WERI-Rb-1 (cell line): ENCODE results near the gene CNOT1.
A peak's percentile ranks its signal among the peaks of the same experiment; 100 is the strongest.
"Not testable (repeated sequence)": the region's sequence is repeated elsewhere in the genome, so short reads cannot be mapped to it uniquely, and the experiment has no call there.

Source experiments
- DNase-seq: peaks from one replicate; pipeline ENCODE4 v3.0.0-alpha.2; 2020
- H3K27ac ChIP-seq: fragments of 250-450 bp; sonication (Bioruptor Pico); 2 replicates; pipeline ENCODE4 v1.5.1; 2020; ENCODE audit warnings: mild to moderate bottlenecking, moderate library complexity
- H3K27me3 ChIP-seq: fragments of 250-450 bp; sonication (Bioruptor Pico); 2 replicates; pipeline ENCODE4 v1.5.1; 2021; ENCODE audit warnings: mild to moderate bottlenecking, low read depth, moderate library complexity; ENCODE audit not compliant: insufficient read depth, severe bottlenecking
- H3K36me3 ChIP-seq: fragments of 250-450 bp; sonication (Bioruptor Pico); 2 replicates; pipeline ENCODE4 v1.5.1; 2020; ENCODE audit warnings: mild to moderate bottlenecking, moderate library complexity
- H3K4me3 ChIP-seq: 2 replicates; pipeline ENCODE4 v1.5.1; 2011; ENCODE audit warnings: low read depth, mild to moderate bottlenecking, control low read depth, low read length
- H3K9me3 ChIP-seq: fragments of 250-450 bp; sonication (Bioruptor Pico); 2 replicates; pipeline ENCODE4 v1.5.1; 2021; ENCODE audit warnings: mild to moderate bottlenecking, moderate library complexity; ENCODE audit not compliant: severe bottlenecking
- TF ChIP-seq, protein P1 (sequence below): IDR thresholded peaks from 2 replicates; pipeline ENCODE4 v1.5.1; 2011; ENCODE audit warnings: low read depth, mild to moderate bottlenecking, control low read depth, inconsistent platforms, low read length

The CNOT1 gene

GRCh38 chr16:58624209-58624608, 5.4 kb downstream of the CNOT1 start:
- no peak for DNase-seq
- no peaks in the 10 kb centered on the region for H3K27me3 ChIP-seq
- no peak overlapping the region for H3K4me3 ChIP-seq
- no peaks in the 10 kb centered on the region for H3K9me3 ChIP-seq
- TF ChIP-seq, protein P1, sequence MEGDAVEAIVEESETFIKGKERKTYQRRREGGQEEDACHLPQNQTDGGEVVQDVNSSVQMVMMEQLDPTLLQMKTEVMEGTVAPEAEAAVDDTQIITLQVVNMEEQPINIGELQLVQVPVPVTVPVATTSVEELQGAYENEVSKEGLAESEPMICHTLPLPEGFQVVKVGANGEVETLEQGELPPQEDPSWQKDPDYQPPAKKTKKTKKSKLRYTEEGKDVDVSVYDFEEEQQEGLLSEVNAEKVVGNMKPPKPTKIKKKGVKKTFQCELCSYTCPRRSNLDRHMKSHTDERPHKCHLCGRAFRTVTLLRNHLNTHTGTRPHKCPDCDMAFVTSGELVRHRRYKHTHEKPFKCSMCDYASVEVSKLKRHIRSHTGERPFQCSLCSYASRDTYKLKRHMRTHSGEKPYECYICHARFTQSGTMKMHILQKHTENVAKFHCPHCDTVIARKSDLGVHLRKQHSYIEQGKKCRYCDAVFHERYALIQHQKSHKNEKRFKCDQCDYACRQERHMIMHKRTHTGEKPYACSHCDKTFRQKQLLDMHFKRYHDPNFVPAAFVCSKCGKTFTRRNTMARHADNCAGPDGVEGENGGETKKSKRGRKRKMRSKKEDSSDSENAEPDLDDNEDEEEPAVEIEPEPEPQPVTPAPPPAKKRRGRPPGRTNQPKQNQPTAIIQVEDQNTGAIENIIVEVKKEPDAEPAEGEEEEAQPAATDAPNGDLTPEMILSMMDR, result no peak
- H3K36me3 ChIP-seq, result peaks cover 68% of the 10 kb centered on the region
- no peak overlapping the region for H3K27ac ChIP-seq

DNA sequence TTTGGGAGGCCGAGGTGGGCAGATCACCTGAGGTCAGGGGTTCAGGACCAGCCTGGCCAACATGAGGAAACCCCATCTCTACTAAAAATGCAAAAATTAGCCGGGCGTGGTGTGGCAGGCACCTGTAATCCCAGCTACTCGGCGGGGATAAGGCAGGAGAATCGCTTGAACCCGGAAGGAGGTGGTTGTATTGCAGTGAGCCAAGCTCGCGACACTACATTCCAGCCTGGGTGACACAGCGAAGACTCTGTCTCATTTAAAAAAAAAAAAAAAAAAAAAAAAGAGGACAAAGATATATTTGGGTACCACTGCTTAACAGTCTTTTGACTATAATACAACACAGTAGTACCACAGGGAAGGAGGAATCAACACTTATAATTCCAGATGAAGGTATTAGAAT, 9.2 kb downstream of the CNOT1 start:
- TF ChIP-seq, protein P1, result no peak
- no peaks in the 10 kb centered on the region for H3K9me3 ChIP-seq
- H3K36me3 ChIP-seq, result peaks cover 81% of the 10 kb centered on the region
- no peak for DNase-seq
- no peaks in the 10 kb centered on the region for H3K27me3 ChIP-seq
- H3K27ac ChIP-seq, result no peak overlapping the region
- H3K4me3 ChIP-seq, result no peak overlapping the region

DNA sequence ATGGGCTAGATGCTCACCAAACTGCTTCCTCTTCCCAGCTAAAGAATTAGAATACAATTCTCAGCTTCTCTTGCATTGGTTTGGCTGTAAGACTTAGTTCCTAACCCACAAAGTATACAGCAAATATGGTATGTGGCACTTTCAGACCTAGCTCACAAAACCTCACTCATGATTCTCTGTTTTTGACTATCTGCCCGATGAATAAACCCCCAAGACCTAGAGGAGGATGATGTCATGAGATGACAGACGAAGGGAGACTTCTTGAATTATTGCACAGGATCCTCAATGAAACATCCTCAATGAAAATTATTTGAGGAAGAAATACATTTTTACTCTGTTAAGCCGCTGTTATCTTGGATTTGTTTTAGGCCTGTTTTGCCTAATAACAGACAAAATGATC, 14.3 kb downstream of the CNOT1 start:
- Histone ChIP-seq H3K27me3 (no peaks in the 10 kb centered on the region), H3K27ac (no peak overlapping the region), H3K36me3 (peaks cover 58% of the 10 kb centered on the region), H3K4me3 (no peak overlapping the region), H3K9me3 (no peaks in the 10 kb centered on the region)
- TF ChIP-seq, protein P1, result no peak
- no peak for DNase-seq

GRCh38 chr16:58614860-58615259, 14.8 kb downstream of the CNOT1 start:
- no peaks in the 10 kb centered on the region for H3K27me3 ChIP-seq
- H3K4me3 ChIP-seq, result no peak overlapping the region
- DNase-seq, result no peak
- H3K9me3 ChIP-seq, result no peaks in the 10 kb centered on the region
- peaks cover 58% of the 10 kb centered on the region for H3K36me3 ChIP-seq
- TF ChIP-seq, protein P1, result no peak
- no peak overlapping the region for H3K27ac ChIP-seq

GRCh38 chr16:58614212-58614611, 15.4 kb downstream of the CNOT1 start:
- no peak overlapping the region for H3K27ac ChIP-seq
- H3K9me3 ChIP-seq, result no peaks in the 10 kb centered on the region
- DNase-seq, result no peak
- no peaks in the 10 kb centered on the region for H3K27me3 ChIP-seq
- peaks cover 53% of the 10 kb centered on the region for H3K36me3 ChIP-seq
- H3K4me3 ChIP-seq, result no peak overlapping the region
- TF ChIP-seq, protein P1, result no peak

DNA sequence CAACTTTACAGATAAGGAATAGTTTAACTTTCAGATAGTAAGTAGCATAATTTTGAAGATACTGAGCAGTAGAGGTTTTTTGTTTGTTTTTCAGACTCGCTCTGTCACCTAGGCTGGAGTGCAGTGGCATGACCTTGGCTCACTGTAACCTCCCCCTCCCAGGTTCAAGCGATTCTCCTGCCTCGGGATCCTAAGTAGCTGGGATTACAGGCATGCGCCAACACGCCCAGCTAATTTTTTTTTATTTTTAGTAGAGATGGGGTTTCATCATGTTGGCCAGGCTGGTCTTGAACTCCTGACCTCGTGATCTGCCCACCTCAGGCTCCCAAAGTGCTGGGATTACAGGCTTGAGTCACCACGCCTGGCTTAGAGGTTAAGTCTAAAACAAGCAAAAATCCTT, 16.7 kb downstream of the CNOT1 start:
- not testable (repeated sequence) for H3K4me3 ChIP-seq, H3K27me3 ChIP-seq, H3K9me3 ChIP-seq, H3K27ac ChIP-seq
- H3K36me3 ChIP-seq, result peaks cover 49% of the 10 kb centered on the region
- peak; percentile 18 for DNase-seq
